MCF 10A (cell line): ENCODE data around the gene SEMA3F. TPM values are rescaled to one million over a fixed set of nuclear protein-coding genes. Genes with fewer than 3 reads are reported as not detected.

Source experiments
- BruUV-seq: library from RNA; stranded (reverse); fragments of 400-500 nt; replicated peaks from 2 replicates; lab custom pipeline; 2021; lab: Mats Ljungman, UMichigan
- CTCF ChIA-PET: fragments of 300-600 bp; sonication (Branson Sonifier 250); formaldehyde crosslinking; extraction: SDS; loops from one replicate; lab custom pipeline; 2021; ENCODE audit warnings: antibody characterized with exemption, inconsistent platforms; lab: Yijun Ruan, JAX
- POLR2A ChIA-PET: fragments of 300-600, 350-650 bp; sonication (Branson Sonifier 250); formaldehyde crosslinking; extraction: SDS; loops from one replicate; lab custom pipeline; 2020; ENCODE audit warnings: antibody characterized with exemption, inconsistent platforms; lab: Yijun Ruan, JAX
- DNase-seq: peaks from one replicate; pipeline ENCODE4 v3.0.0-alpha.2; 2018; ENCODE audit not compliant: unreplicated experiment
- H3K27ac Mint-ChIP-seq: one replicate; pipeline ENCODE4 v1.8.0; 2022; ENCODE audit warnings: mild to moderate bottlenecking, low read depth, mixed read lengths; ENCODE audit not compliant: unreplicated experiment
- H3K27me3 Mint-ChIP-seq: one replicate; pipeline ENCODE4 v1.8.0; 2022; ENCODE audit warnings: mixed read lengths; ENCODE audit not compliant: insufficient read depth, unreplicated experiment
- H3K36me3 Mint-ChIP-seq: one replicate; pipeline ENCODE4 v1.8.0; 2022; ENCODE audit warnings: mild to moderate bottlenecking, moderate library complexity, mixed read lengths; ENCODE audit not compliant: insufficient read depth, unreplicated experiment
- H3K4me1 Mint-ChIP-seq: one replicate; pipeline ENCODE4 v1.8.0; 2022; ENCODE audit warnings: mixed read lengths; ENCODE audit not compliant: insufficient read depth, unreplicated experiment
- H3K4me3 Mint-ChIP-seq: one replicate; pipeline ENCODE4 v1.8.0; 2022; ENCODE audit warnings: mild to moderate bottlenecking, moderate library complexity, mixed read lengths; ENCODE audit not compliant: unreplicated experiment
- H3K9me3 Mint-ChIP-seq: one replicate; pipeline ENCODE4 v1.8.0; 2022; ENCODE audit warnings: mixed read lengths; ENCODE audit not compliant: unreplicated experiment
- CTCF ChIP-seq: fragments of 200-600 bp; IDR thresholded peaks from one replicate; pipeline ENCODE4 v1.8.0; 2022; ENCODE audit warnings: antibody characterized with exemption, mild to moderate bottlenecking; ENCODE audit not compliant: unreplicated experiment
- intact Hi-C: fragments of 100-400 bp; cut with micrococcal nuclease; formaldehyde crosslinking; loops from 2 replicates; pipeline ENCODE4 v1.14.1; 2022
- total RNA-seq: library from RNA; stranded (reverse); gene quantifications from 2 replicates; pipeline ENCODE4 v1.2.3, GENCODE V29; 2022

The SEMA3F gene
- total RNA-seq, 1 experiment from 2014 or later: 34.6 TPM

DNA sequence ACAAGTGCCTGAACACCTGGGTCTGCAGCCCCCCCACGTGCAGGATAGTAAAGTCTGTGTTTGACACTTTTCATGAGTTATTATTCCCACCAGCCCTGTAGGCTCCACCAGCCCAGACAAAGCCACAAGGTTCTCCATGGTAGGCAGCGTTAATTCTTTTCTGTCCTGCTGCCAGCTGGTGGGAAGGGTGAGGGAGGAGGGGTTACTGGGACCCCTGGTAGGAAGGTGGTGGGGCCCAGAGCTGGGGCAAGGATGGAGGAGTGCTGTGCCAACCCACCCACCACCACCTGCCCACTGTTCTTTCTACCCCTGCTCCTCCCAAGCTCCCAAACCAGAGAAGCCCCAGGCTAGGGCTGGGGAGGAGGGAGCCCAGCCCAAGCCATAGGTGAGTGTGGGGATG, 20.8 kb upstream of the SEMA3F start:
- Mint-ChIP-seq H3K4me3 (no peak overlapping the region), H3K9me3 (no peaks in the 10 kb centered on the region), H3K27ac (no peak overlapping the region), H3K36me3 (no peaks in the 10 kb centered on the region), H3K27me3 (no peaks in the 10 kb centered on the region), H3K4me1 (peaks cover 7% of the 10 kb centered on the region)
- no TSS peak for BruUV-seq
- CTCF ChIA-PET: interaction anchor here (0.7 to 1.6 kb wide), 3 partner anchors 13 to 114 kb away, joined by 3 to 5 read pairs (median 3); no protein-coding TSS in a partner anchor
- POLR2A ChIA-PET: interaction anchor here (0.9 kb wide), 1 partner anchor 9 kb away, joined by 3 read pairs; no protein-coding TSS in a partner anchor
- intact Hi-C loops: no loop called here
- TF ChIP-seq CTCF: no peak
- no peak for DNase-seq

- H3K36me3 Mint-ChIP-seq: no peaks in the 10 kb centered on the region
- H3K4me1 Mint-ChIP-seq: peaks cover 7% of the 10 kb centered on the region
- TF ChIP-seq CTCF: no peak
- CTCF ChIA-PET: interaction anchor here (1.0 to 2.8 kb wide), 5 partner anchors 10 to 110 kb away, joined by 3 to 15 read pairs (median 5); no protein-coding TSS in a partner anchor
- H3K4me3 Mint-ChIP-seq: no peak overlapping the region
- no peak for DNase-seq
- POLR2A ChIA-PET: interaction anchor here (0.6 to 1.3 kb wide), 3 partner anchors 16 to 99 kb away, joined by 3 to 6 read pairs (median 3); no protein-coding TSS in a partner anchor
- no peaks in the 10 kb centered on the region for H3K9me3 Mint-ChIP-seq
- no peak overlapping the region for H3K27ac Mint-ChIP-seq
- intact Hi-C loops: no loop called here
- no TSS peak for BruUV-seq
- H3K27me3 Mint-ChIP-seq: no peaks in the 10 kb centered on the region
Observed at GRCh38 chr3:50135964-50136363, 19.2 kb upstream of the SEMA3F start.

GRCh38 chr3:50136714-50137405, 18.3 kb upstream of the SEMA3F start:
- Mint-ChIP-seq H3K4me3 (no peak overlapping the region), H3K27me3 (peaks cover 2% of the 10 kb centered on the region), H3K27ac (no peak overlapping the region), H3K36me3 (no peaks in the 10 kb centered on the region), H3K9me3 (no peaks in the 10 kb centered on the region), H3K4me1 (peaks cover 7% of the 10 kb centered on the region)
- DNase-seq: no peak
- ChIA-PET POLR2A (interaction anchor here (1.0 to 1.3 kb wide), 3 partner anchors 14 to 99 kb away, joined by 3 to 6 read pairs (median 5); no protein-coding TSS in a partner anchor), CTCF (interaction anchor here (0.9 to 2.8 kb wide), 5 partner anchors 11 to 90 kb away, joined by 3 to 15 read pairs (median 5); no protein-coding TSS in a partner anchor)
- BruUV-seq: no TSS peak
- no peak for TF ChIP-seq CTCF
- intact Hi-C loops: no loop called here

GRCh38 chr3:50137531-50137930, 17.6 kb upstream of the SEMA3F start:
- H3K4me3 Mint-ChIP-seq: no peak overlapping the region
- DNase-seq: no peak
- peaks cover 9% of the 10 kb centered on the region for H3K27me3 Mint-ChIP-seq
- no peak overlapping the region for H3K27ac Mint-ChIP-seq
- H3K4me1 Mint-ChIP-seq: peaks cover 12% of the 10 kb centered on the region
- intact Hi-C loops: no loop called here
- ChIA-PET CTCF (interaction anchor here (0.9 to 2.8 kb wide), 3 partner anchors 10 to 89 kb away, joined by 3 to 15 read pairs (median 3); no protein-coding TSS in a partner anchor), POLR2A (interaction anchor here (1.0 kb wide), 1 partner anchor 13 kb away, joined by 5 read pairs; no protein-coding TSS in a partner anchor)
- H3K36me3 Mint-ChIP-seq: no peaks in the 10 kb centered on the region
- no TSS peak for BruUV-seq
- H3K9me3 Mint-ChIP-seq: no peaks in the 10 kb centered on the region
- no peak for TF ChIP-seq CTCF
